OCI-LY7 (cell line): ENCODE results near the gene IRAK1.

ENCODE experiments used
- EZH2phosphoT487 ChIP-seq: fragments of 200-600 bp; sonication (generic); IDR thresholded peaks from 2 replicates; pipeline ENCODE4 v1.6.1; 2018; ENCODE audit warnings: low read depth, borderline replicate concordance, mild to moderate bottlenecking, mixed run types, antibody characterized with exemption, low read length, moderate library complexity, mixed read lengths
- TF ChIP-seq, protein P1 (sequence below): fragments of 200-600 bp; sonication (generic); conservative IDR thresholded peaks from 2 replicates; pipeline ENCODE4 v1.5.1; 2014; ENCODE audit warnings: mild to moderate bottlenecking, antibody characterized with exemption, low read length, moderate library complexity, mixed read lengths

DNA sequence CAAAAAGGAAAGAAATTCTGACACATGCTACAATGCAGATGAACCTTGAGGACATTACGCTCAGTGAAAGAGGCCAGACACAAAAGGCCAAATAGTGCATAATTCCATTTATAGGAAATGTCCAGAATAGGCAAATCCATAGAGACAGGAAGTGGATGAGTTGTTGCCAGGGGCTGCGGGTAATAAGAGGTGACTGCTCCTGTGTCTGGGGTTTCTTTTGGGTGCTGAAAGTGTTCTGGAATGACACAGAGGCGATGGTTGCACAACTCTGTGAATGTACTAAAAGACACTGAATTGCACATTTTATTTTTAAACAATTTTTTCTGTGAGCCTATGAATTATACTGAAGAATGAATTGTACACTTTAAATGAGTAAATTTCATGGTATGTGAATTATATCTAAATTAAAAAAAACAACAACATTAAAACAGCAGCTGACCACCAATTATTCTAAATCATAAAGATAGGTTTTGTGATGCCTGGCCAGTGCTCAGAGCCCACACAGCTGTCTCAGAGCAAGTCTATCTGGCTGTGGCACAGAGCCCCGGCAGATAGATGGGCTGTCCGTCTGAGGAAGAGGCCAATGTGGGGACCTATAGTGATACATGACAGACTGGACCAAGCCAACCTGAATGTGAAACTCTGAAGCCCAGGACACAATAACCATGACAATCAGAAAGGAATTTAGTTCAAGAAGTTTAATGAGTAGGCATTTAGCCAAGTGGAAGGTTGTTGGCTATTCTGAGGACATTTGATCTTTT is 23.5 kb upstream of the IRAK1 start:
- TF ChIP-seq, protein P1, sequence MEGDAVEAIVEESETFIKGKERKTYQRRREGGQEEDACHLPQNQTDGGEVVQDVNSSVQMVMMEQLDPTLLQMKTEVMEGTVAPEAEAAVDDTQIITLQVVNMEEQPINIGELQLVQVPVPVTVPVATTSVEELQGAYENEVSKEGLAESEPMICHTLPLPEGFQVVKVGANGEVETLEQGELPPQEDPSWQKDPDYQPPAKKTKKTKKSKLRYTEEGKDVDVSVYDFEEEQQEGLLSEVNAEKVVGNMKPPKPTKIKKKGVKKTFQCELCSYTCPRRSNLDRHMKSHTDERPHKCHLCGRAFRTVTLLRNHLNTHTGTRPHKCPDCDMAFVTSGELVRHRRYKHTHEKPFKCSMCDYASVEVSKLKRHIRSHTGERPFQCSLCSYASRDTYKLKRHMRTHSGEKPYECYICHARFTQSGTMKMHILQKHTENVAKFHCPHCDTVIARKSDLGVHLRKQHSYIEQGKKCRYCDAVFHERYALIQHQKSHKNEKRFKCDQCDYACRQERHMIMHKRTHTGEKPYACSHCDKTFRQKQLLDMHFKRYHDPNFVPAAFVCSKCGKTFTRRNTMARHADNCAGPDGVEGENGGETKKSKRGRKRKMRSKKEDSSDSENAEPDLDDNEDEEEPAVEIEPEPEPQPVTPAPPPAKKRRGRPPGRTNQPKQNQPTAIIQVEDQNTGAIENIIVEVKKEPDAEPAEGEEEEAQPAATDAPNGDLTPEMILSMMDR = no peak
- no peak for TF ChIP-seq EZH2phosphoT487
